ENCODE results near the gene DYNC2I2.
A peak's percentile ranks its signal among the peaks of the same experiment; 100 is the strongest.
"Not testable (repeated sequence)": the region's sequence is repeated elsewhere in the genome, so short reads cannot be mapped to it uniquely, and the experiment has no call there.

Gene DYNC2I2

DNA sequence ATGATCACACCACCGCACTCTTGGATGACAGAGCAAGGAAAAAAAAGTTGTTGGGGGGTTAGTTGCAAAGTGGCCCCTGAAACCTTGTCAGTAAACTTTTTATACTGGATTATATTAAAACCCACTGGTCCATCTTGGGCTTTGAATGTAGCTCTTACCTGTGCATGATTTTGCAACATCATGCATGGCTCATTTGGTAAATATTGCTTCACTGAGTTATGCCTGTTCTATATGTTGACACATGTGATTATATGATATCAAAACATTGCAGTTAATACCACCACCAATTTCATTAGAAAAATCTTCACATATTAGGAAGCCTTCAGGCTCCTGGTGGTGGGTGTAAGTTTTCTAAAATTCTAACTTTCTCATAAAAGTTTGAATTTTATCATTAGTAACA lies 41.9 kb downstream of the DYNC2I2 start:
- DNase-seq (ENCODE audit: low read depth): no peak

DNA sequence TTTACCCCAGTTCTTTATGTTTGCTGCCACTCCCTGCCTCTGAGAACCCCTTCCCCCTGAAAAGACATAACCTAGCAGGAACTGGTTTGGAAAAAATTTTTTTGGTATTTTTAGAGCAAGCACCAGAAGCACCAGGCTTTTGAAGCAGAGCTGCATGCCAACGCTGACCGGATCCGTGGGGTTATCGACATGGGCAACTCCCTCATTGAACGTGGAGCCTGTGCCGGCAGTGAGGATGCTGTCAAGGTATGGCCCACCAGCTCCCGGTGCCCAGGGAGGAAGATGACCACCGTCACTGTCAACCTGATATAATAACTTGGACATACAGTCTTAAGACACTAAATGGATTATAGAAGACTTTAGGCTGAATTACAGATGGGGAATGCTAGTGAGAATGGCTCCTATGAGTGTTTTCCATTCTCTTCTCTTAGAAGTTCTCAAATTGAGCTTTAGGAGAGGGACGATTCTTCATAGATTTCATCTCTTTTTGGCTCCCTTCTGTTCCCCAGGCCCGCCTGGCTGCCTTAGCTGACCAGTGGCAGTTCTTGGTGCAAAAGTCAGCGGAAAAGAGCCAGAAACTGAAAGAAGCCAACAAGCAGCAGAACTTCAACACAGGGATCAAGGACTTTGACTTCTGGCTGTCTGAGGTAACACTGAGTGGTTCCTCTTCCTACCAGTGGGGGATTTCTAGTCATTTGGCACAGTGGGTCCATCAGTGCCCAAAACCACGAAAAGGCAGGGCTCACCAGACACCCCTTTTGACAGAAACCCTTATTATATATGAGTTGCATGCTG lies 44.9 kb downstream of the DYNC2I2 start:
- no peak for DNase-seq (ENCODE audit: low read depth)

DNA sequence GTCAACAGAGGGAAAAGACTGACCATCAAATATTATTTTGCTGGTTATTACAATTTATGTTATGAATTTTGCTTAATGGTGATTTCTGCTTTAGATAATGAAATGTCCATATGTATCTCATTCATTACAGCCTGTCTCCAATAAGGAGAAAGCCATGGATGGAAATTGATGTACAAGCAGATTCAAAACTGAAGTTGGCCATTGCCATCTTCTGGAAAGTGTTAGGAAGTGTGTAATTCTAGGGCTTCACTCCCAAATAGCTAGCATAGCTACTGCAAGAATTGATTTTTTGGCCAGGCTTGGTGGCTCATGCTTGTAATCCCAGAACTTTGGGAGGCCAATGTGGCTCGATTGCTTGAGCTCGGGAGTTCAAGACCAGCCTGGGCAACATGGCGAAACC lies 45.8 kb downstream of the DYNC2I2 start:
- no peak for DNase-seq (ENCODE audit: low read depth)

DNA sequence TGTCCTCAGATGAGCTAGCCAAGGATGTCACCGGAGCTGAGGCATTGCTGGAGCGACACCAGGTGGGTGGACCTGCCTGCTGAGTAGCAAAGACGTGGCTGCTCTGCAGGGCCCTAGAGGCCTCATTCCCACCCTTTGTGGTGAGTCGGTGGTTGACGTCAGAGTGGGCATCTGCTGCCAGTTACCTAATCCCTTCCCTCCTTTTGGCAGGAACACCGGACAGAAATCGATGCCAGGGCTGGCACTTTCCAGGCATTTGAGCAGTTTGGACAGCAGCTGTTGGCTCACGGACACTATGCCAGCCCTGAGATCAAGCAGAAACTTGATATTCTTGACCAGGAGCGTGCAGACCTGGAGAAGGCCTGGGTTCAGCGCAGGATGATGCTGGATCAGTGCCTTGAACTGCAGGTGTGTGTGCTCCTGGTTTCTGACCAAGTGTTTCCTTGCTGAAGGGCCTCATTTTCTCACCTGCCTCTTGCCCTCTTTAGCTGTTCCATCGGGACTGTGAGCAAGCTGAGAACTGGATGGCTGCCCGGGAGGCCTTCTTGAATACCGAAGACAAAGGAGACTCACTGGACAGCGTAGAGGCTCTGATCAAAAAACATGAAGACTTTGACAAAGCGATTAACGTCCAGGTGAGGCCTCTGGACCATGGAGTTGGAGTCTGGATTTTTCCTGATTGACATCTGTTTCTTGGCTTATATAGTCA lies 48.9 kb downstream of the DYNC2I2 start:
- DNase-seq (ENCODE audit: low read depth): no peak

DNA sequence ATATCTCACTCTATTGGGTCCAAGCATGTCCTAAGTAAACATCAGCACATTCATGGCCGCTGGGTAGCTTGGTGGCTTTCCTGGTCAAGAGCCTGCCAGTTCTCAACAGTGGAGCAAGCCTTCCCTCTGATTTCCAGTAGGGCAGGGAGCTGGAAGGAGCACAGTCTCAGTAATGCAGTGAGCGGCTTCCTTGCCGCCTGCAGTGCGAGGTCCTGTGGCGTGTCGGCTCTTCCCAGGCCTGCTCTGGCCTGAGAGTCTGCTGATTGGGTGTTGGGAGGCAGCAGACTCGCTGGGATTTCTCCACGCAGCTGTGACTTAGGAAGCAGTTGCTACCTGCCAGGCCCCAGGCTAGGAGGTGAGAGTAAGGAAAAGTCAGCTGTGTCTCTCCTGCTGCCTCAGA lies 53.0 kb downstream of the DYNC2I2 start:
- no peak for DNase-seq (ENCODE audit: low read depth)

DNA sequence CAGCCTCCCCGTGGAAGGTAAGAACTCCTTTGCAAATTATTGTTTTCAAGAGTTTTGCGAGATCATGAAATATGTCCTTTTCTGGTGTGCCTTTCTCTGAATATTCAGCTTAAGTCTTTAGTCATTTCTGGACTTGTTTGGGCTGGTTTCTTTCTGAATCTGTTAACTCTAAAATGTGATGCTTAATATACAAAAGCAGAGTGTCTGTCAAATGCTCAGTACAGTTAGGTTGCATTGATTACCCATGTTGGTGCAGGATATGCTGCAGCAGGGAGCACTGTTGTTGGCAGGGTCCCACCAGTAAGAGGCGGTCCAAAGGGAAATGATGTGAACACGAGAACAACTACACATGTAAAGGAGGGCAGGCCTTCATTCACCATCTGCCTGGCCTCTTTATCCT lies 56.5 kb downstream of the DYNC2I2 start:
- no peak for DNase-seq (ENCODE audit: low read depth)

DNA sequence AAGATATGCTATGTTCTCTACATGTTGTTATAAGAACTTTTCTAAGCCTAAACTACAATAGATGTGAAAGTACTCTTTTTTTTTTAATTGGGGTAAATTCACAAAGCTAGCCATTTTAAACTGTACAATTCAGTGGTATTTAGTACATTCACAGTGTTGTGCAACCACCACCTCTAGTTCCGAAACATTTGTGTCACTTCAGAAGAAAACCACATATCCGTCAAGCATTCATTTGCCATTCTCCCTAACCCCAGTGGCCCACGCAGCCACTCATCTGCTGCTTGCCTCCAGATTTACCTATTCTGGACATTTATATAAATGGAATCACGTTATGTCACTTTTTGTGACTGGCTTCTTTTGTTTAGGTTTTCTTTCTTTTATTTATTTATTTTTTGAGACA lies 61.2 kb downstream of the DYNC2I2 start:
- no peak for DNase-seq (ENCODE audit: low read depth)

DNA sequence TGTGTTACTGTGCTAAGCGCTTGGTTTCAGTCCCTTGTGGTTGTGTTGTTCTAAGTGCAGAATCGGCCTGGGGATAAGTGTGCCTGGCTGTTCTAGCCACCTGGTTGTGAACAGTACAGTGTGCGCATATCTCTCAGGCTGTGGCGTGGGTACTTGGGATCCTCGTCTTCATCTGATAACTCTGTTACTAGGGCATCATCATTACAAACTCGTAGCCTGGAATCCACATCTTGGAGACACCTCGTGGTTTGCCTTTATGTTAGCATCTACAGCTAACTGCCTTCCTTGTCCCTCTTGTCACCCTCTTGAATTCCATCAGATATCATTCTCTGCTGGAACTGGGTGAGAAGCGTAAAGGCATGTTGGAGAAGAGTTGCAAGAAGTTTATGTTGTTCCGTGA lies 62.8 kb downstream of the DYNC2I2 start:
- DNase-seq (ENCODE audit: low read depth): no peak

DNA sequence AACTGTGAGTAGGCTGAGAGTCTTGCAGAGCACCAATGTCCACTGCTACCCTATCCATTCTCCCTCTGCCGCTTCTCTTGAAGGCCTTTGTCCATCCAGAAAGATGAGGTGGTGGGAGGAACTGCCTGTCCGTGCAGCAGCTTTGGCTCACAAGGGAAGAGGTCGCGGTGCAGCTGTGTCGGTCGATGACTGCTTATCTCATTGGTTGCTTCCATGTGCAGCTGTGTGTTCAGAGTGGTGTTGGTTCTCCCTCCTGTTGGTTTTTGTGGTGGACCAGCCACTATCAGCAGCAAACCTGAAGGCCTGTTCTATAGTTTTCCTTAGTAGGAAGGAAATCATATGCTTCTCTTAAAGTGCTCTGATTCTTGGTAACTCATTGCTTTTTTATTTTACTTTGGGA lies 63.6 kb downstream of the DYNC2I2 start:
- DNase-seq (ENCODE audit: low read depth): no peak

DNA sequence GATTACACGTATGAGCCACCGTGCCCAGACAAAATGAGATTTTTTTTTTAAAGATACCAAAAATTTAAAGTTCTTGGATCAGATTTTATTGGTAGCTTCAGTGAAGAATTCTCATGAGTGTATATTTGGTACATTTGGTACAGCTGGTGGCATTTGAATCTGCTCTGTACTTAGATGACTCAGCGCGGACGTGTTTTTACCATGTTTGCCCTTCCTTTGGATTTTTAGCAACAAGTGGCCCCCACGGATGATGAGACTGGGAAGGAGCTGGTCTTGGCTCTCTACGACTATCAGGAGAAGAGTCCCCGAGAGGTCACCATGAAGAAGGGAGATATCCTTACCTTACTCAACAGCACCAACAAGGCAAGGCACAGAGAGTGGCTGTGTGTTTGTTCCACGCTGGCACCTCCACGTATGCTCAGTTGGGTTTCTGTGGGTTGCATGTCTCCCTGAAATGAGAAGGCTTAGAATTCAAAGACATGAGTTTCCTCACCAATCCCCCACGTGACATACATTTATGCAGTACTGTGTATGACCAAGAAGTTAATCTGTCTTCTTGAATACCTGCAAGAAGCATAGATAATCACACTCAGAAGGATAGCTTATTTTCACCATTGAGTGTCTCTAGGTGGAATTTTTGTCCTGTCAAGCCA lies 67.9 kb downstream of the DYNC2I2 start:
- DNase-seq (ENCODE audit: low read depth): no peak

DNA sequence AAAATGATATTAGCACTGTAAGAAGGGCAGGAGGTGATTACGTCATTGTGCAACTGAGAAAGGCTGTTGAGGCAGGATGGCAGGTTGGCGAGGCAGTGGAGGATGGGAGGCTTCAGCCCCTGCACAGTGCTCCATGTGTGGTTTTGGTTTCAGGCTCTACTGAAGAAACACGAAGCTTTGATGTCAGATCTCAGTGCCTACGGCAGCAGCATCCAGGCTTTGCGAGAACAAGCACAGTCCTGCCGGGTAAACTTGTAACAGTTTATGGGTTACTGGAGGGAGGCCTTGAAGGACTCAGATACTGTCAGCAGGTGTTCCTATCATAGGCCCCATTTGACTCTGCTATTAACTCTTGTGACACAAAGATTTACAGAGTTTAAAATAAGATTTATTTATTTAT lies 69.2 kb downstream of the DYNC2I2 start:
- peak; percentile 27 for DNase-seq (ENCODE audit: low read depth)

DNA sequence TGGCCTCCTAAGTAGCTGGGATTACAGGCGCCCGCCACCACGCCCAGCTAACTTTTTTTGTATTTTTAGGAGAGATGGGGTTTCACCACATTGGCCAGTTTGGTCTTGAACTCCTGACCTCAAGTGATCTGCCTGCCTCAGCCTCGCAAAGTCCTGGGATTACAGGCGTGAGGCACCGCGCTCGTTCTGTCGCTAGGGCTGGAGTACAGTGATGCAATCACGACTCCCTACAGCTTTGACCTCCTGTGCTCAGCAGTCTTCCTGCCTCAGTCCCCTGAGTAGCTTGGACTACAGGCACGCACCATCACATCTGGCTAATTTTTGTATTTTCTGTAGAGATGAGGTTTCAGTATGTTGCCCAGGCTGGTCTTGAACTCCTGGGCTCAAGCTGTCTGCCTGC lies 69.7 kb downstream of the DYNC2I2 start:
- DNase-seq (ENCODE audit: low read depth): not testable (repeated sequence)

DNA sequence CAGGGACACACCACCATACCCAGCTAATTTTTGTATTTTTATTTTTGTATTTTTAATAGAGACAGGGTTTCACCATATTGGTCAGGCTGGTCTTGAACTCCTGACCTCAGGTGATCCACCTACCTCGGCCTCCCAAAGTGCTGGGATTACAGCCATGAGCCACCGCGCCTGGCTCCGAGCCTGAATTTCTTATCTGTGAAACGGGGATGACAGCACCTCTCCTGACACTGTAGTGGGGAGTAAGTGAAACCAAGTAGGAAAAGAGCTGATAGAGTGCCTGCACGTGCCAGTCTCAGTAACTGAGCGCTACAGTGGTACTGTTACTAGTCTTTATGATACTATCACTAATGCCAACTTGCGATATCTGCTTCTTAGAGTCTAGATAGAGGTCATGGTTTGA lies 71.5 kb downstream of the DYNC2I2 start:
- DNase-seq (ENCODE audit: low read depth): not testable (repeated sequence)

Data from activated T-cell treated with anti-CD3 and anti-CD28 coated beads for 48 hours (primary cell).